GM12878 (cell line): ENCODE results near the gene FANCC.

Source experiments
- BCL11A ChIP-seq: IDR thresholded peaks from 2 replicates; pipeline ENCODE4 v1.6.1; 2011; ENCODE audit warnings: low read depth, low read length
- CEBPB ChIP-seq, 2 experiments: fragments of 150-350 bp in 1 of 2; IDR thresholded peaks; 2 replicates each; pipeline ENCODE4 v1.6.1; 2012 to 2014; ENCODE audit warnings: low read depth in 2 of 2, low read length in 2 of 2, borderline replicate concordance in 1 of 2, inconsistent platforms in 1 of 2
- IRF4 ChIP-seq: IDR thresholded peaks from 2 replicates; pipeline ENCODE4 v1.6.1; 2011; ENCODE audit warnings: low read depth, low read length
- MYC ChIP-seq: IDR thresholded peaks from 2 replicates; pipeline ENCODE4 v1.6.1; 2011; ENCODE audit warnings: mild to moderate bottlenecking, low read length, moderate library complexity, inconsistent platforms; ENCODE audit not compliant: insufficient read depth, insufficient replicate concordance, insufficient read length, severe bottlenecking
- POLR2AphosphoS5 ChIP-seq: IDR thresholded peaks from 2 replicates; pipeline ENCODE4 v1.6.1; 2011; ENCODE audit warnings: mild to moderate bottlenecking, low read length, inconsistent platforms
- RFX5 ChIP-seq: IDR thresholded peaks from 2 replicates; pipeline ENCODE4 v1.6.1; 2011; ENCODE audit warnings: low read depth, low read length, improper control_type of control experiment
- SMC3 ChIP-seq: IDR thresholded peaks from 2 replicates; pipeline ENCODE4 v1.6.1; 2011; ENCODE audit warnings: low read length, improper control_type of control experiment, borderline replicate concordance
- SPI1 ChIP-seq: IDR thresholded peaks from 2 replicates; pipeline ENCODE4 v1.6.1; 2011; ENCODE audit warnings: low read depth, mild to moderate bottlenecking, low read length, moderate library complexity, borderline replicate concordance; ENCODE audit not compliant: insufficient read depth
- SUPT20H ChIP-seq: IDR thresholded peaks from 2 replicates; pipeline ENCODE4 v1.6.1; 2011; ENCODE audit warnings: low read depth, mild to moderate bottlenecking, low read length, moderate library complexity, borderline replicate concordance; ENCODE audit not compliant: control insufficient read depth
- TARDBP ChIP-seq: IDR thresholded peaks from 2 replicates; pipeline ENCODE4 v1.6.1; 2016; ENCODE audit warnings: borderline replicate concordance
- YY1 ChIP-seq: IDR thresholded peaks from 2 replicates; pipeline ENCODE4 v1.6.1; 2011; ENCODE audit warnings: low read depth, mild to moderate bottlenecking, low read length
- ZNF217 ChIP-seq: fragments of 450-650 bp; IDR thresholded peaks from 2 replicates; pipeline ENCODE4 v1.6.1; 2017; ENCODE audit warnings: antibody characterized with exemption, mild to moderate bottlenecking
- TF ChIP-seq, protein P1 (sequence below), 3 experiments: IDR thresholded peaks in 2 of 3; conservative IDR thresholded peaks in 1 of 3; 2 replicates each; pipeline ENCODE4 v1.5.1; 2011; ENCODE audit warnings: low read depth in 3 of 3, low read length in 3 of 3, mild to moderate bottlenecking in 3 of 3, control low read depth in 2 of 3, moderate library complexity in 2 of 3, inconsistent platforms in 1 of 3, mixed read lengths in 1 of 3; ENCODE audit not compliant: control insufficient read depth in 2 of 3, insufficient read depth in 1 of 3; ENCODE audit errors: extremely low read depth in 1 of 3
- TF ChIP-seq, protein P2 (sequence below): fragments of 450-650 bp; IDR thresholded peaks from 2 replicates; pipeline ENCODE4 v1.6.1; 2014; ENCODE audit warnings: mild to moderate bottlenecking

DNA sequence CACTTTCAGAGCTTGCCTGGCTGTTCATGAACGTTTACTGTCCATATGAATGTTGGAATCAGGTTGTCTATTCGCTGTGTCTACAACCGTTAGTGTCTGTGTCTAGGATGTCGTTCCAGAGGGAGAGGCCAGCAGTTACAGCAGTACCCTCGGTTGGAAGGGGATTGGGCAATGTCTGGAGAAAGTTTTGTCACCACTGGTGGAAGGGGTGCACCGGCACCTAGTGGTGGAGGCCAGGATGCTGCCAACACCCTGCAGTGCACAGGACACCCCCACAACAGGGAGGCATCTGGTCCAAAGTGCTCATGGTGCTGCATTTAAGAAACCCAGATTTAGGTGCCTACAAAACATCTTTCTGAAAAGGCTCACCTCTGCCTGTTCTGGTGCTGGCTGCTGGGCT, 220.7 kb downstream of the FANCC start:
- TF ChIP-seq, protein P1, sequence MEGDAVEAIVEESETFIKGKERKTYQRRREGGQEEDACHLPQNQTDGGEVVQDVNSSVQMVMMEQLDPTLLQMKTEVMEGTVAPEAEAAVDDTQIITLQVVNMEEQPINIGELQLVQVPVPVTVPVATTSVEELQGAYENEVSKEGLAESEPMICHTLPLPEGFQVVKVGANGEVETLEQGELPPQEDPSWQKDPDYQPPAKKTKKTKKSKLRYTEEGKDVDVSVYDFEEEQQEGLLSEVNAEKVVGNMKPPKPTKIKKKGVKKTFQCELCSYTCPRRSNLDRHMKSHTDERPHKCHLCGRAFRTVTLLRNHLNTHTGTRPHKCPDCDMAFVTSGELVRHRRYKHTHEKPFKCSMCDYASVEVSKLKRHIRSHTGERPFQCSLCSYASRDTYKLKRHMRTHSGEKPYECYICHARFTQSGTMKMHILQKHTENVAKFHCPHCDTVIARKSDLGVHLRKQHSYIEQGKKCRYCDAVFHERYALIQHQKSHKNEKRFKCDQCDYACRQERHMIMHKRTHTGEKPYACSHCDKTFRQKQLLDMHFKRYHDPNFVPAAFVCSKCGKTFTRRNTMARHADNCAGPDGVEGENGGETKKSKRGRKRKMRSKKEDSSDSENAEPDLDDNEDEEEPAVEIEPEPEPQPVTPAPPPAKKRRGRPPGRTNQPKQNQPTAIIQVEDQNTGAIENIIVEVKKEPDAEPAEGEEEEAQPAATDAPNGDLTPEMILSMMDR (IDR thresholded peaks at IDR 0.05 in 2 of 3, conservative IDR thresholded peaks at IDR 0.05 in 1 of 3; ENCODE audit: control insufficient read depth in 2 of 3, extremely low read depth in 1 of 3, insufficient read depth in 1 of 3, low read depth in 3 of 3, low read length in 3 of 3), result peak in 1 of 3 experiments; percentile 0; a peak in 1 of 6 replicates
- no peak for TF ChIP-seq ZNF217
- TF ChIP-seq YY1, result no peak
- TF ChIP-seq POLR2AphosphoS5, result no peak
- TF ChIP-seq SMC3, result no peak
- no peak for TF ChIP-seq SUPT20H
- no peak for TF ChIP-seq BCL11A
- TF ChIP-seq SPI1, result no peak
- TF ChIP-seq IRF4, result no peak
- TF ChIP-seq, protein P2, sequence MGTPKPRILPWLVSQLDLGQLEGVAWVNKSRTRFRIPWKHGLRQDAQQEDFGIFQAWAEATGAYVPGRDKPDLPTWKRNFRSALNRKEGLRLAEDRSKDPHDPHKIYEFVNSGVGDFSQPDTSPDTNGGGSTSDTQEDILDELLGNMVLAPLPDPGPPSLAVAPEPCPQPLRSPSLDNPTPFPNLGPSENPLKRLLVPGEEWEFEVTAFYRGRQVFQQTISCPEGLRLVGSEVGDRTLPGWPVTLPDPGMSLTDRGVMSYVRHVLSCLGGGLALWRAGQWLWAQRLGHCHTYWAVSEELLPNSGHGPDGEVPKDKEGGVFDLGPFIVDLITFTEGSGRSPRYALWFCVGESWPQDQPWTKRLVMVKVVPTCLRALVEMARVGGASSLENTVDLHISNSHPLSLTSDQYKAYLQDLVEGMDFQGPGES, result no peak
- no peak for TF ChIP-seq MYC
- no peak for TF ChIP-seq TARDBP
- TF ChIP-seq CEBPB (IDR thresholded peaks at IDR 0.05; ENCODE audit: borderline replicate concordance in 1 of 2, low read depth in 2 of 2, low read length in 2 of 2), result no peak
- no peak for TF ChIP-seq RFX5
